ENCODE measurements around the gene DCAKD. TPM values are rescaled to one million over a fixed set of nuclear protein-coding genes. Genes with fewer than 3 reads are reported as not detected.

DCAKD gene
- total and polyA plus RNA-seq, 2 donors (not counting 3 experiments of a cell fraction or from before 2014, with no cell fraction given) = 30.8 to 36.5 TPM

DNA sequence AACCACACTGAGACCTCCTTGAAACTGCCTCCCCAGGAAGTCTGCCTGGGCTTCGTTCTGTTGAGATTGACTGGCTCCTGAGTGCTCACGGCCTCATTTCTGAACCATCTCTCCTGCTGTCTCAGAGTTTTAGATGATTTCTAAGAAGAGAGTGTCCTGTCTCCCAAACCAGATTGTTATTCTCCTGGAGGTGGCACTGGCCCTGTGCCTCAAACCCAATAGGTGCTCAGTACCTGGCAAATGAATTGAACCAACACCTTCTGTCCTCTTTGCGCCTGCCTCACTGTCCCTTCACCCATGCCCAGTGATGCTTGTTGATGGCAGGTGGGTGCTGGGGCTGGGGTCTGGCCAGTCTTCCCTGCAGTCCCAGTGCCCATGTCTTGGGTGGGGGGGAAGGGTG lies 47.0 kb downstream of the DCAKD start:
- POLR2A ChIA-PET = no interaction called here

More for the DNA sequence above, 47.0 kb downstream of the DCAKD start:
- Histone ChIP-seq H3K79me2 (ENCODE audit: control insufficient read depth, insufficient read depth, low read length) (no peaks in the 10 kb centered on the region), H3K4me1 (ENCODE audit: control insufficient read depth, extremely low read depth, insufficient read depth, low read length) (no peaks in the 10 kb centered on the region), H3K36me3 (ENCODE audit: control insufficient read depth in 2 of 2, extremely low read depth in 1 of 2, insufficient read depth in 2 of 2, low read length in 2 of 2) (no peaks in the 10 kb centered on the region), H4K20me1 (replicated peaks; ENCODE audit: control insufficient read depth, extremely low read depth, insufficient read depth, low read length) (no peaks in the 10 kb centered on the region), H3K4me3 (replicated peaks in 1 of 3; ENCODE audit: insufficient read depth in 1 of 3, low read depth in 1 of 3, low read length in 3 of 3) (no peak overlapping the region), H3K9me3 (replicated peaks; ENCODE audit: control insufficient read depth, insufficient read depth, low read length) (no peaks in the 10 kb centered on the region), H3K9ac (replicated peaks; ENCODE audit: extremely low read depth, insufficient read depth, low read length) (no peak overlapping the region), H3K27ac (ENCODE audit: insufficient read depth, low read depth, low read length) (no peak overlapping the region), H2AFZ (ENCODE audit: low read depth, low read length) (no peak overlapping the region), H3K27me3 (ENCODE audit: control insufficient read depth in 2 of 2, insufficient read depth in 2 of 2, low read length in 2 of 2) (peaks cover 10 to 16% of the 10 kb centered on the region in 2 experiments), H3K9me1 (replicated peaks; ENCODE audit: control insufficient read depth, extremely low read depth, insufficient read depth, low read length) (no peaks in the 10 kb centered on the region), H3K4me2 (ENCODE audit: insufficient read depth, low read length) (no peak overlapping the region)
- FAIRE-seq (no peak), DNase-seq (ENCODE audit: low read depth, low spot score) (no peak)
- TF ChIP-seq EZH2 (IDR thresholded peaks at IDR 0.05; ENCODE audit: borderline replicate concordance, low read depth, low read length, severe bottlenecking) = no peak
- no peak for TF ChIP-seq POLR2A (IDR thresholded peaks at IDR 0.05; ENCODE audit: low read depth, low read length)
- TF ChIP-seq POLR2AphosphoS5 (IDR thresholded peaks at IDR 0.05; ENCODE audit: insufficient read depth, low read depth, low read length) = no peak
- no peak for TF ChIP-seq JUN (IDR thresholded peaks at IDR 0.05; ENCODE audit: borderline replicate concordance, insufficient read depth, insufficient read length, low read depth)
- TF ChIP-seq FOS (IDR thresholded peaks at IDR 0.05; ENCODE audit: borderline replicate concordance, insufficient read depth, low read length) = no peak
- no peak for TF ChIP-seq MYC (IDR thresholded peaks at IDR 0.05; ENCODE audit: low read depth, low read length)
- TF ChIP-seq, protein P1, sequence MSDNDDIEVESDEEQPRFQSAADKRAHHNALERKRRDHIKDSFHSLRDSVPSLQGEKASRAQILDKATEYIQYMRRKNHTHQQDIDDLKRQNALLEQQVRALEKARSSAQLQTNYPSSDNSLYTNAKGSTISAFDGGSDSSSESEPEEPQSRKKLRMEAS (IDR thresholded peaks at IDR 0.05; ENCODE audit: insufficient read depth, insufficient read length) = no peak
- TF ChIP-seq GATA2 (IDR thresholded peaks at IDR 0.05; ENCODE audit: insufficient read depth, insufficient read length, low read depth, low read length) = no peak
- TF ChIP-seq, protein P2, sequence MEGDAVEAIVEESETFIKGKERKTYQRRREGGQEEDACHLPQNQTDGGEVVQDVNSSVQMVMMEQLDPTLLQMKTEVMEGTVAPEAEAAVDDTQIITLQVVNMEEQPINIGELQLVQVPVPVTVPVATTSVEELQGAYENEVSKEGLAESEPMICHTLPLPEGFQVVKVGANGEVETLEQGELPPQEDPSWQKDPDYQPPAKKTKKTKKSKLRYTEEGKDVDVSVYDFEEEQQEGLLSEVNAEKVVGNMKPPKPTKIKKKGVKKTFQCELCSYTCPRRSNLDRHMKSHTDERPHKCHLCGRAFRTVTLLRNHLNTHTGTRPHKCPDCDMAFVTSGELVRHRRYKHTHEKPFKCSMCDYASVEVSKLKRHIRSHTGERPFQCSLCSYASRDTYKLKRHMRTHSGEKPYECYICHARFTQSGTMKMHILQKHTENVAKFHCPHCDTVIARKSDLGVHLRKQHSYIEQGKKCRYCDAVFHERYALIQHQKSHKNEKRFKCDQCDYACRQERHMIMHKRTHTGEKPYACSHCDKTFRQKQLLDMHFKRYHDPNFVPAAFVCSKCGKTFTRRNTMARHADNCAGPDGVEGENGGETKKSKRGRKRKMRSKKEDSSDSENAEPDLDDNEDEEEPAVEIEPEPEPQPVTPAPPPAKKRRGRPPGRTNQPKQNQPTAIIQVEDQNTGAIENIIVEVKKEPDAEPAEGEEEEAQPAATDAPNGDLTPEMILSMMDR (IDR thresholded peaks at IDR 0.05; ENCODE audit: extremely low read depth in 1 of 2, insufficient read depth in 1 of 2, low read depth in 1 of 2, low read length in 2 of 2) = no peak
- BruUV-seq (replicated peaks) = no TSS peak
- CTCF ChIA-PET = interaction anchor here (1.4 to 2.7 kb wide), 3 partner anchors 17 to 84 kb away, joined by 3 to 12 read pairs (median 4); no protein-coding TSS in a partner anchor
- dilution Hi-C loops (cut with MboI; ENCODE audit: extremely low pct_ligation_motif_present, low sequenced_read_pairs) (no loop called here), intact Hi-C loops (cut with micrococcal nuclease) (no loop called here)
